ENCODE data around the gene P2RX1.

P2RX1 gene

GRCh38 chr17:3848229-3848835 is 67.9 kb downstream of the P2RX1 start:
- no peak for DNase-seq

DNA sequence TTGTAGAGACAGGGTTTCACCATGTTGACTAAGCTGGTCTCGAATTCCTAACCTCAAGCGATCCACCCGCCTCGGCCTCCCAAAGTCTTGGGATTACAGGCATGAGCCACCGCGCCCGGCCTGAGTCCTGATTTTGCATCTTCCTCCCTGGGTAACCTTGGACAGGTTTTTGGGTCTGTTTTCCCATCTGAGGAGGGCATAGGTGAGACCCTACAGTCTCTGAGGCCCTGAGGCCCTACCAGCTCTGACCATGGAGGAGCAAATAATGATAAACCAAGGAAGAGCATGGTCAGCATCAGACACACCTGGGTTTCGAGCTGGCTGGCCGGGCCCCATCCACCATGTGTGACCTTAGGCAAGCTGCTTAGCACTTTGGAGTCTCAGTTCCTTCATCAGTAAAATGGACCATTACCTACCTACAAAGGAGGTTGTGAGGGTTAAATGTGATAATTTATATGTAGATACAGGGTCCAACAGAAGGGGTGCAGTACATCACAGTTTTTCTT is 69.0 kb downstream of the P2RX1 start:
- DNase-seq: no peak

Data from NCI-H526 treated with DMSO at 0.1 percent for 48 hours (cell line).